GM23338 (cell line): ENCODE measurements around the gene FOXP1. TPM values are rescaled to one million over a fixed set of nuclear protein-coding genes. Genes with fewer than 3 reads are reported as not detected.

Experiments used
- ATAC-seq: fragments of 200-7000 bp; cut with Tn5 transposase; 3 replicates; pipeline ENCODE4 v1.9.1; 2020
- DNase-seq: peaks from one replicate; pipeline ENCODE4 v3.0.0-alpha.2; 2015; ENCODE audit warnings: low spot score
- H2AFZ ChIP-seq: fragments of 200-600 bp; sonication (generic); 2 replicates; pipeline ENCODE4 v1.8.0; 2016; ENCODE audit warnings: antibody characterized with exemption, mild to moderate bottlenecking, moderate library complexity
- H3F3A ChIP-seq: fragments of 200-600 bp; sonication (generic); replicated peaks from 2 replicates; pipeline ENCODE4 v1.8.0; 2017; ENCODE audit warnings: antibody characterized with exemption, mixed run types, low read depth
- H3K27ac ChIP-seq: fragments of 200-600 bp; sonication (generic); 2 replicates; pipeline ENCODE4 v1.6.1; 2016; ENCODE audit warnings: low read depth
- H3K27me3 ChIP-seq: fragments of 200-600 bp; sonication (generic); 2 replicates; pipeline ENCODE4 v1.8.0; 2016; ENCODE audit warnings: mild to moderate bottlenecking, mixed run types, moderate library complexity; ENCODE audit not compliant: insufficient read depth
- H3K36me3 ChIP-seq: fragments of 200-600 bp; sonication (generic); 2 replicates; pipeline ENCODE4 v1.8.0; 2016; ENCODE audit warnings: mild to moderate bottlenecking; ENCODE audit not compliant: insufficient read depth
- H3K4me1 ChIP-seq: fragments of 200-600 bp; sonication (generic); 2 replicates; pipeline ENCODE4 v1.8.0; 2016; ENCODE audit warnings: mild to moderate bottlenecking, moderate library complexity; ENCODE audit not compliant: insufficient read depth
- H3K4me2 ChIP-seq: fragments of 200-600 bp; sonication (generic); 2 replicates; pipeline ENCODE4 v1.7.1; 2017; ENCODE audit warnings: mixed run types
- H3K4me3 ChIP-seq: fragments of 200-600 bp; sonication (generic); 2 replicates; pipeline ENCODE4 v1.6.1; 2016; ENCODE audit warnings: mixed run types
- H3K79me2 ChIP-seq: fragments of 200-600 bp; sonication (generic); replicated peaks from 2 replicates; pipeline ENCODE4 v1.8.0; 2017; ENCODE audit warnings: mild to moderate bottlenecking; ENCODE audit not compliant: insufficient read depth
- H3K9me2 ChIP-seq: fragments of 200-600 bp; sonication (generic); 2 replicates; pipeline ENCODE4 v1.8.0; 2017; ENCODE audit not compliant: insufficient read depth
- H4K20me1 ChIP-seq: fragments of 200-600 bp; sonication (generic); replicated peaks from 2 replicates; pipeline ENCODE4 v1.8.0; 2017; ENCODE audit warnings: mild to moderate bottlenecking; ENCODE audit not compliant: insufficient read depth
- H3K27ac Mint-ChIP-seq: 2 replicates; pipeline ENCODE4 v1.8.0; 2020; ENCODE audit warnings: inconsistent platforms, mild to moderate bottlenecking, moderate library complexity, mixed read lengths
- H3K27me3 Mint-ChIP-seq: 3 replicates; pipeline ENCODE4 v1.8.0; 2022; ENCODE audit warnings: low read depth, mild to moderate bottlenecking, moderate library complexity, mixed read lengths, inconsistent platforms; ENCODE audit not compliant: insufficient read depth, poor library complexity
- H3K36me3 Mint-ChIP-seq: 3 replicates; pipeline ENCODE4 v1.8.0; 2021; ENCODE audit warnings: low read depth, mild to moderate bottlenecking, inconsistent platforms, moderate library complexity, mixed read lengths
- H3K4me1 Mint-ChIP-seq: 3 replicates; pipeline ENCODE4 v1.8.0; 2020; ENCODE audit warnings: mild to moderate bottlenecking, inconsistent platforms, mixed read lengths
- H3K4me3 Mint-ChIP-seq: 3 replicates; pipeline ENCODE4 v1.8.0; 2021; ENCODE audit warnings: moderate library complexity, mild to moderate bottlenecking, inconsistent platforms, mixed read lengths
- H3K9me3 Mint-ChIP-seq: 3 replicates; pipeline ENCODE4 v1.8.0; 2020; ENCODE audit warnings: moderate library complexity, mild to moderate bottlenecking, inconsistent platforms, mixed read lengths
- CREB1 ChIP-seq: fragments of 250-450 bp; sonication (Bioruptor Pico); IDR thresholded peaks from 2 replicates; pipeline ENCODE4 v1.5.0; 2020; ENCODE audit warnings: low read depth, mild to moderate bottlenecking, moderate library complexity
- EZH2 ChIP-seq: fragments of 200-600 bp; sonication (generic); IDR thresholded peaks from one replicate; pipeline ENCODE4 v1.8.0; 2017; ENCODE audit warnings: antibody characterized with exemption, mild to moderate bottlenecking, low read depth; ENCODE audit not compliant: unreplicated experiment
- EZH2phosphoT487 ChIP-seq: fragments of 200-600 bp; sonication (generic); IDR thresholded peaks from one replicate; pipeline ENCODE4 v1.8.1; 2018; ENCODE audit warnings: antibody characterized with exemption; ENCODE audit not compliant: unreplicated experiment
- JUNB ChIP-seq: IDR thresholded peaks from one replicate; pipeline ENCODE4 v1.6.1; 2016; ENCODE audit warnings: antibody characterized with exemption; ENCODE audit not compliant: unreplicated experiment
- POLR2AphosphoS5 ChIP-seq: IDR thresholded peaks from 2 replicates; pipeline ENCODE4 v1.6.1; 2016; ENCODE audit warnings: antibody characterized with exemption, low read depth
- REST ChIP-seq: IDR thresholded peaks from one replicate; pipeline ENCODE4 v1.6.1; 2018; ENCODE audit warnings: antibody characterized with exemption; ENCODE audit not compliant: unreplicated experiment
- STAT1 ChIP-seq: IDR thresholded peaks from one replicate; pipeline ENCODE4 v1.6.1; 2016; ENCODE audit warnings: antibody characterized with exemption; ENCODE audit not compliant: unreplicated experiment
- ZNF114 ChIP-seq: fragments of 250-450 bp; sonication (Bioruptor Pico); IDR thresholded peaks from 2 replicates; pipeline ENCODE4 v1.5.0; 2020; ENCODE audit warnings: mild to moderate bottlenecking, moderate library complexity
- ZNF331 ChIP-seq: fragments of 250-450 bp; sonication (Bioruptor Pico); IDR thresholded peaks from 2 replicates; pipeline ENCODE4 v1.5.0; 2020; ENCODE audit warnings: low read depth, mild to moderate bottlenecking, moderate library complexity
- ZNF462 ChIP-seq: fragments of 250-450 bp; sonication (Bioruptor Pico); IDR thresholded peaks from 2 replicates; pipeline ENCODE4 v1.5.0; 2020; ENCODE audit warnings: mild to moderate bottlenecking, moderate library complexity
- polyA plus RNA-seq: library from polyadenylated mRNA; unstranded; fragments of >200 nt; fragmentation: Nextera tagmentation; extraction: Ambion mirVana; gene quantifications from 2 replicates; pipeline ENCODE4 v1.2.1, GENCODE V29; 2016
- total RNA-seq: library from RNA; depleted of rRNA; stranded (reverse); fragments of >200 nt; shearing (Covaris generic); gene quantifications from 2 replicates; pipeline ENCODE4 v1.2.3, GENCODE V29; 2014

Gene FOXP1
- total and polyA plus RNA-seq, 2 experiments from 2014 or later, result 32.9 to 35.5 TPM

- TF ChIP-seq REST (no peak), STAT1 (no peak), ZNF462 (CRISPR knock-in tag) (no peak)
Observed at GRCh38 chr3:70919091-70919490, 664.4 kb downstream of the FOXP1 start (continued).

DNA sequence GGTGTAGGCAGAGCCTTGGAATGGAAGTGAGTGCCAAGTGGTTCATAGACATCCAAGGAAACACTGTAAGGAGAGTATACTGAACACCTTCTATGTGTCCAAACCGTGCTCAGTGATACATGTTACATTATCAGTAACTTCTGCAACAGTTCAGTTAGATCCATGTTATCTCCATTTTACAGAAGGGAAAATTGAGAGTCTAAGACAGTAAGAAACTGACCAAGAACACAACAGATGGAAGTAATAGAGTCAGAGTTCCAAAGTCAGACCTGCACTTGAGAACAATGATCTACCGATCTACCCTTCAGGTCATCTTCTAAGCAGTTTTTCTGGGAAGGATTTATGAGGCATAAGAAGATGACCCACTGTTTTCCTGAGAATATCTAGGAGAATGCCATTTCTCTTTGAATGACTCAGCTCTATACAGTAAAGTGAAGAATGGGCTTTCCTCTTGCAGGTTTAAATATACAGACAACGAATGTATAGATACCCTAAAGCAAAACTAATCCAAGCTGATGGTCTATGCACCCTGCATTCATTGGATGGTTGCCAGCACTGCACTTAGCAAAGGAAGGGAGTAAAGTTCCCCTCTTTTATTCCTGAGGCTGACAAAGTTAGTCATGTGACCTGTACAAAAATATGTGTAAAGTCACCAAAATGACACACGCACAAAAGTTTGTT, 667.0 kb downstream of the FOXP1 start:
- no peak overlapping the region for H2AFZ ChIP-seq
- H3K9me3 Mint-ChIP-seq, result no peaks in the 10 kb centered on the region
- no peaks in the 10 kb centered on the region for H4K20me1 ChIP-seq
- H3K9me2 ChIP-seq, result 0 out of 2 replicates have a peak, but pooled peaks cover 8% of the 10 kb centered on the region
- no peak overlapping the region for H3K27ac Mint-ChIP-seq
- no peaks in the 10 kb centered on the region for H3K27me3 Mint-ChIP-seq
- no peaks in the 10 kb centered on the region for H3K27me3 ChIP-seq
- no peak for DNase-seq
- no peaks in the 10 kb centered on the region for H3K36me3 ChIP-seq
- H3K36me3 Mint-ChIP-seq, result no peaks in the 10 kb centered on the region
- no peaks in the 10 kb centered on the region for H3K79me2 ChIP-seq
- H3K4me1 ChIP-seq, result no peaks in the 10 kb centered on the region
- no peak overlapping the region for H3K4me3 Mint-ChIP-seq
- H3F3A ChIP-seq, result no peaks in the 10 kb centered on the region
- H3K4me3 ChIP-seq, result no peak overlapping the region
- no peak overlapping the region for H3K27ac ChIP-seq
- H3K4me2 ChIP-seq, result no peak overlapping the region
- no peak for ATAC-seq
- no peaks in the 10 kb centered on the region; the same call in 2 of the 3 replicates for H3K4me1 Mint-ChIP-seq
- TF ChIP-seq CREB1 (CRISPR knock-in tag), result no peak
- TF ChIP-seq JUNB, result no peak
- TF ChIP-seq EZH2phosphoT487, result no peak
- no peak for TF ChIP-seq EZH2
- TF ChIP-seq REST, result no peak
- TF ChIP-seq POLR2AphosphoS5, result no peak
- no peak for TF ChIP-seq ZNF114 (CRISPR knock-in tag)
- no peak for TF ChIP-seq ZNF331 (CRISPR knock-in tag)
- TF ChIP-seq STAT1, result no peak
